ENCODE measurements around the gene APH1A. TPM values are rescaled to one million over a fixed set of nuclear protein-coding genes. Genes with fewer than 3 reads are reported as not detected.
"Not testable (repeated sequence)": the region's sequence is repeated elsewhere in the genome, so short reads cannot be mapped to it uniquely, and the experiment has no call there.

The APH1A gene
- total RNA-seq, 1 experiment from 2014 or later: 138 TPM

GRCh38 chr1:150268340-150268704 lies 494 bp downstream of the APH1A start:
- DNase-seq (ENCODE audit: low spot score): peak; percentile 43

GRCh38 chr1:150267896-150268295 lies 920 bp downstream of the APH1A start:
- DNase-seq (ENCODE audit: low spot score): no peak

- DNase-seq (ENCODE audit: low spot score): no peak
Observed at GRCh38 chr1:150263549-150263948, 5.3 kb downstream of the APH1A start.

GRCh38 chr1:150262388-150263320 lies 6.2 kb downstream of the APH1A start:
- peak; percentile 29 for DNase-seq (ENCODE audit: low spot score)

- DNase-seq (ENCODE audit: low spot score): no peak
Observed at GRCh38 chr1:150261367-150261766, 7.4 kb downstream of the APH1A start.

- peak; percentile 58 for DNase-seq (ENCODE audit: low spot score)
Observed at GRCh38 chr1:150259758-150260669, 8.8 kb downstream of the APH1A start.

- no peak for DNase-seq (ENCODE audit: low spot score)
Observed at GRCh38 chr1:150259217-150259616, 9.6 kb downstream of the APH1A start.

GRCh38 chr1:150257624-150258585 lies 10.9 kb downstream of the APH1A start, which contains the start of gene CA14:
Gene CA14, plus strand, starts transcription at chr1:150257774. Its CDS starts 355 bp downstream, at chr1:150258129.
- DNase-seq (ENCODE audit: low spot score): no peak

GRCh38 chr1:150256554-150257341 lies 12.1 kb downstream of the APH1A start:
- no peak for DNase-seq (ENCODE audit: low spot score)

GRCh38 chr1:150256198-150256553 lies 12.6 kb downstream of the APH1A start:
- peak; percentile 18 for DNase-seq (ENCODE audit: low spot score)

GRCh38 chr1:150249936-150250335 lies 18.9 kb downstream of the APH1A start:
- DNase-seq (ENCODE audit: low spot score): no peak

- DNase-seq (ENCODE audit: low spot score): no peak
Observed at GRCh38 chr1:150243003-150243402, 25.8 kb downstream of the APH1A start.

GRCh38 chr1:150237746-150238145 lies 31.1 kb downstream of the APH1A start:
- no peak for DNase-seq (ENCODE audit: low spot score)

GRCh38 chr1:150237176-150237575 lies 31.6 kb downstream of the APH1A start:
- DNase-seq (ENCODE audit: low spot score): not testable (repeated sequence)

- no peak for DNase-seq (ENCODE audit: low spot score)
Observed at GRCh38 chr1:150236614-150237100, 32.2 kb downstream of the APH1A start.

GRCh38 chr1:150235852-150236613 lies 32.8 kb downstream of the APH1A start, which contains the start of gene ANP32E:
Gene ANP32E, minus strand, starts transcription at chr1:150236112. Its CDS starts 326 bp downstream, at chr1:150235786.
- DNase-seq (ENCODE audit: low spot score): peak; percentile 98

- DNase-seq (ENCODE audit: low spot score): no peak
Observed at GRCh38 chr1:150235294-150235851, 33.4 kb downstream of the APH1A start.

- DNase-seq (ENCODE audit: low spot score): peak; percentile 75
Observed at GRCh38 chr1:150234566-150235293, 34.1 kb downstream of the APH1A start.
